Pancreas (tissue), 10 donors: Measurements from ENCODE around the gene DOHH. TPM values are rescaled to one million over a fixed set of nuclear protein-coding genes. Genes with fewer than 3 reads are reported as not detected.

Source experiments
- ATAC-seq, 4 donors: fragments of 200-7000 bp; cut with Tn5 transposase; one replicate each; pipeline versions ENCODE4 v1.8.0 to v1.9.1; 2020; ENCODE audit warnings: mild to moderate bottlenecking in 4 of 4, moderate library complexity in 4 of 4
- DNase-seq, 6 donors: peaks; one replicate each; pipeline ENCODE4 v3.0.0-alpha.2; 2020
- FAIRE-seq: peaks from 2 replicates; lab custom pipeline; 2012; peaks lifted over from hg19 to GRCh38; lab: Jason Lieb, UNC
- H3K27ac ChIP-seq, 4 donors: fragments of 200-600 bp; sonication (generic); 1 replicate in 3 of 4; 2 replicates in 1 of 4; pipeline versions ENCODE4 v1.5.0 to v1.8.0; 2020
- H3K27me3 ChIP-seq, 4 donors: fragments of 200-600 bp; one replicate each; pipeline ENCODE4 v1.8.0; 2021
- H3K36me3 ChIP-seq, 3 donors: fragments of 200-600 bp; sonication (generic) in 1 of 3; one replicate each; pipeline versions ENCODE4 v1.5.0 to v1.8.0; 2020 to 2021
- H3K4me1 ChIP-seq, 3 donors: fragments of 200-600 bp; one replicate each; pipeline ENCODE4 v1.8.0; 2021
- H3K4me3 ChIP-seq, 4 donors: fragments of 200-600 bp; sonication (generic) in 2 of 4; one replicate each; pipeline versions ENCODE4 v1.5.0 to v1.8.0; 2020 to 2021
- H3K9me3 ChIP-seq, 4 donors: fragments of 200-600 bp; one replicate each; pipeline ENCODE4 v1.8.0; 2021
- WGBS, 2 donors: extraction: QIAGEN DNeasy Blood & Tissue Kit; methylation state at CpG; one replicate each; pipeline ENCODE4 v1.1.7; 2013; 5-methylcytosine and 5-hydroxymethylcytosine counted together
- intact Hi-C, 3 donors: fragments of 100-400 bp; cut with DNase I; formaldehyde crosslinking; loops; one replicate each; pipeline versions ENCODE4 v1.11.1 to v1.14.2; 2022
- polyA plus RNA-seq, 2 donors: library from polyadenylated mRNA; stranded (reverse); fragments of 200-250 nt; gene quantifications; one replicate each; pipeline ENCODE4 v1.2.3, GENCODE V29; 2013
- total RNA-seq, 6 donors: library from RNA; stranded (reverse); fragmentation: NEBNext Ultra II Directional in 4 of 6; extraction: Animal tissue kit (Norgen Biotek cat#: 25700) in 4 of 6; gene quantifications; one replicate each; pipeline versions ENCODE4 v1.2.1 to v1.2.4, GENCODE V29; 2021 to 2023
- TF ChIP-seq, protein P1 (sequence below), 4 donors: fragments of 200-600 bp; sonication (generic) in 3 of 4; IDR thresholded peaks; one replicate each; pipeline versions ENCODE4 v1.5.0 to v1.8.0; 2021; ENCODE audit warnings: antibody characterized with exemption in 4 of 4
- donor health status: healthy with polysubstance abuse.
- donor health status: DM: no; HTN: no; CAD: no; lungs with moderate emphysema.
- donor health status: DM: no; HTN: no; CAD: no.
- donor health status: control.
- donor health status: control.
- donor health status: Bipolar disorder and iron deficiency.
- donor health status: DM: yes; HTN: yes; CAD: no.
- donor health status: DM: no; HTN: no; CAD: no.
- donor health status: DM: no; HTN: no; CAD: no.
- donor health status: DM: yes; HTN: yes; CAD: no.

Gene DOHH
- total and polyA plus RNA-seq, 8 donors, result 3.2 to 10.5 (median 5.0) TPM

DNA sequence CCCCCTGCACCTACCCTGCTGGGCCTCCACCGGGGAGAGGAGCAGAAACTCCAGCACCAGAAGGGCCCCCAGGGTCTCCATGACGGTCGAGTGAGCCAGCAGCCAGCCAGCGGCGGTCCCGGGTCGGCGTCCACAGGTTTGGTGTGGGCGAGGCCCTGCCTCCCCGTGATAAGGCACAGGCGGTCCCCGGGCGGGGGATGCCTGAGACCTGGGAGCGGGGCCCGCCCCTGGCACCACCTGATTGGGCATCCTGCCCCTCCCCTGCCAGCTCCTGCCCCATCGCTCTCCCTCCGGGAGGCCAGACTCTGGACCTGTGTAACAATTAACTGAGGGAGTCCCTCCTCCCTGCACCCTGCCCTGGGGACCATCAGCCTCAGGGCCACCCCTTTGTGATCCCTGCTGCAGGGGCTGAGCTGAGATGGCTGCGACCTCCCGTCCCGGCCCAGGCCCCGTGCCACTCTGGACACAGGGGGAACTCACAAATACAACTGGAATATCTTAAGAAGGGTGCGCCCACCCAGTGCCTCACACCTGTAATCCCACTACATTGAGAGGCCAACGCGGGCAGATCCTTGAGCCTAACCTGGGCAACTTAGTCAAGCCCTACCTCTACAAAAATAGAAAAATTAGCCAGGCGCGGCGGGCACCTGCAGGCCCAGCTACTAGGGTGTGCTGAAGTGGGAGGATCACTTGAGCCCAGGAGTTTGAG, 19.9 kb downstream of the DOHH start, which contains the start of gene SMIM24:
Gene SMIM24, minus strand, starts transcription at position 143 of the 709 bp plus-strand sequence. Its CDS starts 62 bp downstream, at position 81.
- ATAC-seq (peak in 3 of 4 donors; percentile 60 to 63 (median 61)), FAIRE-seq (no peak), DNase-seq (peak in 3 of 6 donors; percentile 36 to 81 (median 63))
- intact Hi-C loops, result no loop called here
- H3K4me3 ChIP-seq, result no peak within 1 kb of the TSS
- H3K27me3 ChIP-seq, result peaks cover 0 to 5% (median 0%) of the 10 kb centered on the region in 4 donors
- no peaks in the 10 kb centered on the region for H3K4me1 ChIP-seq
- H3K36me3 ChIP-seq, result no peaks in the 10 kb centered on the region
- H3K9me3 ChIP-seq, result no peaks in the 10 kb centered on the region
- WGBS, 2 donors, result 26% methylated on average over 25 to 27 of the region's 27 CpGs
- TF ChIP-seq, protein P1, sequence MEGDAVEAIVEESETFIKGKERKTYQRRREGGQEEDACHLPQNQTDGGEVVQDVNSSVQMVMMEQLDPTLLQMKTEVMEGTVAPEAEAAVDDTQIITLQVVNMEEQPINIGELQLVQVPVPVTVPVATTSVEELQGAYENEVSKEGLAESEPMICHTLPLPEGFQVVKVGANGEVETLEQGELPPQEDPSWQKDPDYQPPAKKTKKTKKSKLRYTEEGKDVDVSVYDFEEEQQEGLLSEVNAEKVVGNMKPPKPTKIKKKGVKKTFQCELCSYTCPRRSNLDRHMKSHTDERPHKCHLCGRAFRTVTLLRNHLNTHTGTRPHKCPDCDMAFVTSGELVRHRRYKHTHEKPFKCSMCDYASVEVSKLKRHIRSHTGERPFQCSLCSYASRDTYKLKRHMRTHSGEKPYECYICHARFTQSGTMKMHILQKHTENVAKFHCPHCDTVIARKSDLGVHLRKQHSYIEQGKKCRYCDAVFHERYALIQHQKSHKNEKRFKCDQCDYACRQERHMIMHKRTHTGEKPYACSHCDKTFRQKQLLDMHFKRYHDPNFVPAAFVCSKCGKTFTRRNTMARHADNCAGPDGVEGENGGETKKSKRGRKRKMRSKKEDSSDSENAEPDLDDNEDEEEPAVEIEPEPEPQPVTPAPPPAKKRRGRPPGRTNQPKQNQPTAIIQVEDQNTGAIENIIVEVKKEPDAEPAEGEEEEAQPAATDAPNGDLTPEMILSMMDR (IDR thresholded peaks at IDR 0.05), result no peak
- no peak within 1 kb of the TSS for H3K27ac ChIP-seq

DNA sequence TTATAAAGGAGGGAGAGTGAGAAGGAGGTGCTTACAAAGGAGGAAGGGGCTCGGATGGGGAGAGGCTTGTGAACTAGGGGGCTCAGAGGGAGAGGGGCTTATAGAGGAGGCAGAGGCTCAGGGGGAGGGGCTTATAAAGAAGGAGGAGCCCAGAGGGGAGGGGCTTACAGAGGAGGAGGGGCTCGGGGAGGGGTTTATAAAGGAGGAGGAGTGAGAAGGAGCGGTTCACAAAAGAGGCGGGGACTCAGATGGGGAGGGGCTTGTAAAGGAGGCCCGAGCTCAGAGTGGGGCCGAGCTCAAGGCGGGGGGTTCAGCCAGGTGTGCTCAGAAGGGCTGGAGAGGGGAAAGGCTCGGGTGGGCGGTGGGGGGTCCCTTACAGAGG, 20.6 kb downstream of the DOHH start:
- TF ChIP-seq, protein P1 (IDR thresholded peaks at IDR 0.05), result no peak
- H3K9me3 ChIP-seq, result no peaks in the 10 kb centered on the region
- H3K36me3 ChIP-seq, result no peaks in the 10 kb centered on the region
- intact Hi-C loops, result loop anchor here in 1 of 3 donors (10.0 kb wide), 1 partner anchor 165 kb away; no protein-coding TSS in a partner anchor
- peak in 1 of 4 donors; percentile 23 for ATAC-seq
- peak in 1 of 6 donors; percentile 68 for DNase-seq
- H3K4me1 ChIP-seq, result no peaks in the 10 kb centered on the region
- no peak overlapping the region for H3K4me3 ChIP-seq
- H3K27me3 ChIP-seq, result peaks cover 0 to 5% (median 0%) of the 10 kb centered on the region in 4 donors
- WGBS, 2 donors, result 32% methylated on average over 5 to 9 of the region's 9 CpGs
- no peak overlapping the region for H3K27ac ChIP-seq
- no peak for FAIRE-seq

DNA sequence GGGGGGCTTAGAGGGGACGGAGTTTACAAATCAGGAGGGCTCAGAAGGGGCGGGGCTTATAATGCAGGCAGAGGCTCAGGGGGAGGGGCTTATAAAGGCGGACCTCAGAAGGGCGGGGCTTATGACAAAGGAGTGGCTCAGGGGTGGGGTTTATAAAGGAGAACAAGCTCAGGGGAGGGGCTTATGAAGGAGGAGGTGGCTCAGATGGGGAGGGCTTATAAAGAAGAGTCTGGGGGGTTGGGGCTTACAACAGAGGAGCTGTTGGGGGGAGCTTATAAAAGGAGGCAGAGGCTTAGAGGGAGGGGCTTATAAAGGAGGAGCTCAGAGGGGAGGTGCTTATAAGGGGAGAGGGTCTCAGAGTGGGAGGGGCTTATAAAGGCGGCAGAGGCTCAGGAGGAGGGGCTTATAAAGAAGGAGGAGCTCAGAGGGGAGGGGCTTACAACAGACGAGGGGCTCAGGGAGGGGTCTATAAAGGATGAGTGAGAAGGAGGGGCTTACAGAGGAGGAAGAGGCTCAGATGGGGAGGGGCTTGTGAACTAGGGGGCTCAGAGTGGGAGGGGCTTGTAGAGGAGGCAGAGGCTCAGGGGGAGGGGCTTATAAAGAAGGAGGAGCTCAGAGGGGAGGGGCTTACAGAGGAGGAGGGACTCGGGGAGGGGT, 21.2 kb downstream of the DOHH start:
- Histone ChIP-seq H3K36me3 (no peaks in the 10 kb centered on the region), H3K4me1 (peaks cover 0 to 2% (median 0%) of the 10 kb centered on the region in 3 donors), H3K4me3 (no peak overlapping the region), H3K27ac (no peak overlapping the region), H3K9me3 (no peaks in the 10 kb centered on the region), H3K27me3 (peaks cover 0 to 5% (median 0%) of the 10 kb centered on the region in 4 donors)
- FAIRE-seq (no peak), ATAC-seq (peak in 1 of 4 donors; percentile 20), DNase-seq (no peak)
- intact Hi-C loops, result loop anchor here in 1 of 3 donors (10.0 kb wide), 1 partner anchor 165 kb away; no protein-coding TSS in a partner anchor
- WGBS, 2 donors, result 32 to 34% methylated on average over 7 of the region's 7 CpGs
- TF ChIP-seq, protein P1 (IDR thresholded peaks at IDR 0.05), result no peak

DNA sequence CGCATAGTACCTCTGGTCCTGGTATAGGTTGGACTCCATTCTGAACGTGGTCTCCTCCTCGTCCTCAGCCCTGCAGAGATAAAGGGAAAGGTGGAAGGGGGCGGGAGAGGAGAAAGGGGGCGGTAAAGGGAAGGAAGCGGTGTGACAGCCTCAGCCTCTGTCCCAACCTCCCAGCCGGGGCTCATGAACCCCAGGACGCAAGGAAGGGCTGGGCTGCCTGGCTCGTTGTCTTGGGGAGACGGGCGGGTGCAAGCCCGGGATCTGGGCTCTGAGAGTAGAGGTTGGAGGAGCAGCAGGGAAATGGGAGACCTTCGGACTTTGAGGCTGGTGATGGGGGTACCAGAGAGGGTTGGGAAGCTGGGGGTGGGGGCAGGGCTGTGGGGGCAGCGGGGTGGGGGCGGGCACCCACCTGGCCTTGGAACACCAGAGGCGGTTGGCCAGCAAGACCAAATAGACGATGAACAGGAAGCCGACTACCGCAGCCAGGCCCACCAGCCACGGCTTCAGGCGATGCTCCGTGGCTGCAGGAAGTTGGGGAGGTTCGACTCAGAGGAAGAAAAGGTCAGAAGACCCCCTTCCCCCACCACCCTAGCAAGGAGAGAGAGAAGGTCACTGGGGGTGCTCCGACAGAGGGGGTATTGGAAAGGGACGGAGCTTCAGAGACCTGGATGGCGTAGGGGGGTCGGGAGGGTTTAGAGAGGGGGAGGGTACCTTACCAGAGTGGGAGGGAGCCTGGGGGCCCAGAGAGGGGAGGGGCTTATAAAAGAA, 21.9 kb downstream of the DOHH start:
- H3K9me3 ChIP-seq, result no peaks in the 10 kb centered on the region
- H3K36me3 ChIP-seq, result no peaks in the 10 kb centered on the region
- 45 to 49% methylated on average over 26 to 27 of the region's 27 CpGs for WGBS, 2 donors
- no peak overlapping the region for H3K4me3 ChIP-seq
- no peak for ATAC-seq
- TF ChIP-seq, protein P1 (IDR thresholded peaks at IDR 0.05), result no peak
- intact Hi-C loops, result loop anchor here in 1 of 3 donors (10.0 kb wide), 1 partner anchor 164 kb away; no protein-coding TSS in a partner anchor
- H3K27me3 ChIP-seq, result no peaks in the 10 kb centered on the region
- H3K27ac ChIP-seq, result no peak overlapping the region
- DNase-seq, result peak in 1 of 6 donors; percentile 39
- FAIRE-seq, result no peak
- H3K4me1 ChIP-seq, result peaks cover 0 to 5% (median 0%) of the 10 kb centered on the region in 3 donors
